Right ventricle myocardium superior (tissue), 1 donor: ENCODE results near the gene TRIM71. TPM values are rescaled to one million over a fixed set of nuclear protein-coding genes. Genes with fewer than 3 reads are reported as not detected.

Source experiments
- ATAC-seq: fragments of 200-7000 bp; cut with Tn5 transposase; one replicate; pipeline ENCODE4 v1.9.1; 2020; ENCODE audit warnings: mild to moderate bottlenecking; ENCODE audit not compliant: poor library complexity
- DNase-seq: peaks from one replicate; pipeline ENCODE4 v3.0.0-alpha.2; 2020
- intact Hi-C: fragments of 100-400 bp; cut with DNase I; formaldehyde crosslinking; loops from one replicate; pipeline ENCODE4 v1.11.2; 2022
- total RNA-seq: library from RNA; stranded (reverse); fragmentation: NEBNext Ultra II Directional; extraction: Animal tissue kit (Norgen Biotek cat#: 25700); gene quantifications from one replicate; pipeline ENCODE4 v1.2.1, GENCODE V29; 2021
- donor health status: DM: no; HTN: yes; CAD: no; lungs with severe emphysema.

Gene TRIM71
- total RNA-seq, 1 donor from 2014 or later: not detected

- intact Hi-C loops: no loop called here
Measured at GRCh38 chr3:32877598-32877997, 59.8 kb downstream of the TRIM71 start.

GRCh38 chr3:32880225-32880624 lies 62.4 kb downstream of the TRIM71 start:
- ATAC-seq (no peak), DNase-seq (no peak)
- intact Hi-C loops: no loop called here

More at GRCh38 chr3:32877598-32877997, 59.8 kb downstream of the TRIM71 start:
- DNase-seq (no peak), ATAC-seq (no peak)

GRCh38 chr3:32881624-32882023 lies 63.8 kb downstream of the TRIM71 start:
- no peak for ATAC-seq

GRCh38 chr3:32882189-32882588 lies 64.4 kb downstream of the TRIM71 start:
- intact Hi-C loops: no loop called here
- no peak for DNase-seq
- no peak for ATAC-seq

More at GRCh38 chr3:32881624-32882023, 63.8 kb downstream of the TRIM71 start:
- no peak for DNase-seq
- intact Hi-C loops: no loop called here

GRCh38 chr3:32882603-32883025 lies 64.8 kb downstream of the TRIM71 start:
- intact Hi-C loops: no loop called here
- ATAC-seq (no peak), DNase-seq (no peak)

GRCh38 chr3:32883817-32884216 lies 66.0 kb downstream of the TRIM71 start:
- intact Hi-C loops: no loop called here
- DNase-seq (no peak), ATAC-seq (no peak)

GRCh38 chr3:32884591-32884990 lies 66.8 kb downstream of the TRIM71 start:
- ATAC-seq: no peak
- intact Hi-C loops: no loop called here
- DNase-seq: no peak

- DNase-seq: no peak
- intact Hi-C loops: no loop called here
- no peak for ATAC-seq
Measured at GRCh38 chr3:32885283-32885901, 67.6 kb downstream of the TRIM71 start.

- ATAC-seq: no peak
- no peak for DNase-seq
- intact Hi-C loops: no loop called here
Measured at GRCh38 chr3:32886296-32886695, 68.5 kb downstream of the TRIM71 start.

- intact Hi-C loops: no loop called here
- DNase-seq: no peak
- ATAC-seq: no peak
Measured at GRCh38 chr3:32886911-32887310, 69.1 kb downstream of the TRIM71 start.

- ATAC-seq (no peak), DNase-seq (no peak)
- intact Hi-C loops: no loop called here
Measured at GRCh38 chr3:32888739-32889138, 70.9 kb downstream of the TRIM71 start.

- intact Hi-C loops: no loop called here
- DNase-seq: no peak
- ATAC-seq: no peak
Measured at GRCh38 chr3:32890420-32891276, 72.9 kb downstream of the TRIM71 start.

GRCh38 chr3:32891365-32891764 lies 73.6 kb downstream of the TRIM71 start:
- ATAC-seq (no peak), DNase-seq (no peak)
- intact Hi-C loops: no loop called here

GRCh38 chr3:32892625-32893598 lies 75.1 kb downstream of the TRIM71 start:
- DNase-seq (no peak), ATAC-seq (no peak)
- intact Hi-C loops: no loop called here

GRCh38 chr3:32894977-32895376 lies 77.2 kb downstream of the TRIM71 start:
- intact Hi-C loops: no loop called here
- DNase-seq (no peak), ATAC-seq (no peak)

- DNase-seq (no peak), ATAC-seq (no peak)
- intact Hi-C loops: no loop called here
Measured at GRCh38 chr3:32895701-32896100, 77.9 kb downstream of the TRIM71 start.

GRCh38 chr3:32896143-32896542 lies 78.3 kb downstream of the TRIM71 start:
- ATAC-seq (no peak), DNase-seq (no peak)
- intact Hi-C loops: no loop called here

- no peak for DNase-seq
- no peak for ATAC-seq
- intact Hi-C loops: no loop called here
Measured at GRCh38 chr3:32897001-32897601, 79.3 kb downstream of the TRIM71 start.
